Measurements from ENCODE around the gene PRDM15. TPM values are rescaled to one million over a fixed set of nuclear protein-coding genes. Genes with fewer than 3 reads are reported as not detected.

The PRDM15 gene
- total RNA-seq, 2 experiments from 2014 or later = 12.2 to 13.0 TPM

GRCh38 chr21:41776778-41777177, 102.4 kb downstream of the PRDM15 start:
- ChIA-PET CTCF (no interaction called here), POLR2A (interaction anchor here (0.5 kb wide), 1 partner anchor 152 kb away, joined by 4 read pairs; no protein-coding TSS in a partner anchor)

GRCh38 chr21:41775149-41775472, 104.0 kb downstream of the PRDM15 start:
- CTCF ChIA-PET = no interaction called here
- POLR2A ChIA-PET = no interaction called here

GRCh38 chr21:41774467-41775148, 104.5 kb downstream of the PRDM15 start:
- CTCF ChIA-PET = no interaction called here
- POLR2A ChIA-PET = no interaction called here

- ChIA-PET CTCF (no interaction called here), POLR2A (no interaction called here)
These were observed 106.6 kb downstream of the PRDM15 start for GRCh38 chr21:41772351-41773080.

- CTCF ChIA-PET = no interaction called here
- POLR2A ChIA-PET = no interaction called here
These were observed 107.6 kb downstream of the PRDM15 start for GRCh38 chr21:41771625-41771945.

- ChIA-PET POLR2A (no interaction called here), CTCF (no interaction called here)
These were observed 108.1 kb downstream of the PRDM15 start for GRCh38 chr21:41770901-41771624.

- CTCF ChIA-PET = no interaction called here
These were observed 109.2 kb downstream of the PRDM15 start for GRCh38 chr21:41769933-41770332.

GRCh38 chr21:41769521-41769920, 109.6 kb downstream of the PRDM15 start:
- CTCF ChIA-PET = no interaction called here

More at GRCh38 chr21:41769933-41770332, 109.2 kb downstream of the PRDM15 start:
- POLR2A ChIA-PET = no interaction called here

GRCh38 chr21:41769111-41769510, 110.0 kb downstream of the PRDM15 start:
- ChIA-PET CTCF (no interaction called here), POLR2A (interaction anchor here (0.6 kb wide), 1 partner anchor 9 kb away, joined by 8 read pairs; no protein-coding TSS in a partner anchor)

More at GRCh38 chr21:41769521-41769920, 109.6 kb downstream of the PRDM15 start:
- POLR2A ChIA-PET = no interaction called here

- CTCF ChIA-PET = no interaction called here
- POLR2A ChIA-PET = interaction anchor here (0.5 to 0.6 kb wide), 2 partner anchors 10 to 29 kb away, joined by 7 to 8 read pairs; no protein-coding TSS in a partner anchor
These were observed 110.6 kb downstream of the PRDM15 start for GRCh38 chr21:41768437-41769042.

GRCh38 chr21:41767606-41768436, 111.3 kb downstream of the PRDM15 start:
- POLR2A ChIA-PET = interaction anchor here (0.5 kb wide), 1 partner anchor 30 kb away, joined by 7 read pairs; no protein-coding TSS in a partner anchor
- CTCF ChIA-PET = no interaction called here

GRCh38 chr21:41766883-41767605, 112.1 kb downstream of the PRDM15 start, which contains the start of gene RIPK4:
RIPK4 (minus strand) TSS chr21:41767052; CDS start chr21:41767041, 11 bp downstream.
- ChIA-PET CTCF (no interaction called here), POLR2A (no interaction called here)

- ChIA-PET POLR2A (no interaction called here), CTCF (no interaction called here)
These were observed 112.9 kb downstream of the PRDM15 start for GRCh38 chr21:41765973-41766882.

GRCh38 chr21:41765420-41765821, 113.7 kb downstream of the PRDM15 start:
- CTCF ChIA-PET = no interaction called here
- POLR2A ChIA-PET = no interaction called here

GRCh38 chr21:41764558-41765419, 114.4 kb downstream of the PRDM15 start:
- ChIA-PET POLR2A (no interaction called here), CTCF (no interaction called here)

GRCh38 chr21:41763996-41764395, 115.1 kb downstream of the PRDM15 start:
- POLR2A ChIA-PET = no interaction called here
- CTCF ChIA-PET = no interaction called here

- ChIA-PET POLR2A (no interaction called here), CTCF (no interaction called here)
These were observed 115.7 kb downstream of the PRDM15 start for GRCh38 chr21:41763398-41763931.
